GM18499 (cell line): ENCODE results near the gene XKR8.

Source experiments
- ATAC-seq: cut with Tn5 transposase; IDR thresholded peaks from one replicate; pipeline ENCODE4 v1.9.1; 2021; ENCODE audit warnings: moderate number of reproducible peaks; ENCODE audit not compliant: insufficient read depth, unreplicated experiment

The XKR8 gene, protein sequence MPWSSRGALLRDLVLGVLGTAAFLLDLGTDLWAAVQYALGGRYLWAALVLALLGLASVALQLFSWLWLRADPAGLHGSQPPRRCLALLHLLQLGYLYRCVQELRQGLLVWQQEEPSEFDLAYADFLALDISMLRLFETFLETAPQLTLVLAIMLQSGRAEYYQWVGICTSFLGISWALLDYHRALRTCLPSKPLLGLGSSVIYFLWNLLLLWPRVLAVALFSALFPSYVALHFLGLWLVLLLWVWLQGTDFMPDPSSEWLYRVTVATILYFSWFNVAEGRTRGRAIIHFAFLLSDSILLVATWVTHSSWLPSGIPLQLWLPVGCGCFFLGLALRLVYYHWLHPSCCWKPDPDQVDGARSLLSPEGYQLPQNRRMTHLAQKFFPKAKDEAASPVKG

GRCh38 chr1:27959792-27960603 lies at the start of gene XKR8:
XKR8 (plus strand) TSS chr1:27959973; CDS start chr1:27960070, 97 bp downstream.
- ATAC-seq: no peak

GRCh38 chr1:27912429-27912828 lies 47.3 kb upstream of the XKR8 start:
- ATAC-seq: no peak

DNA sequence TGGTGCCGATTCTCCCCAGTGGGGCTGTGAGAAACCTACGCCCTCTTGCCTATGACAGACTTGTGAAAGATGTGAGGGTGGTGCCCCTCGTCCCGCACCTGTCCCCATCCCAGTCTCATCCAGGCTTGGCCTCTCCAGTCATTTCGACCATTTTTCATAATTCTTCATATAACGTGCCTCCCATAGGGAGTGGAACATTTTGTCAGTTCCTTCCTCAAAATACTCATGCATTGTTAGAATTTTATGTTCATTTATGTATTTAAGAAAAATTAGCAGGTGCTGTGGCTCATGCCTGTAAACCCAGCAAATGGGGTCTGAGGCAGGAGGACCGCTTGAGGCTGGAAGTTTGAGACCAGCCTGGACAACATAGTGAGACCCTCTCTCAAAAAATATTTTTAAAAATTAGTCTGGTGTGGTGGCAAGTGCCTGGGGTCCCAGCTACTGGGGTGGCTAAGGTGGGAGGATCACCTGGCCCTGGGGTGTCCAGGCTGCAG lies 44.6 kb upstream of the XKR8 start:
- no peak for ATAC-seq

DNA sequence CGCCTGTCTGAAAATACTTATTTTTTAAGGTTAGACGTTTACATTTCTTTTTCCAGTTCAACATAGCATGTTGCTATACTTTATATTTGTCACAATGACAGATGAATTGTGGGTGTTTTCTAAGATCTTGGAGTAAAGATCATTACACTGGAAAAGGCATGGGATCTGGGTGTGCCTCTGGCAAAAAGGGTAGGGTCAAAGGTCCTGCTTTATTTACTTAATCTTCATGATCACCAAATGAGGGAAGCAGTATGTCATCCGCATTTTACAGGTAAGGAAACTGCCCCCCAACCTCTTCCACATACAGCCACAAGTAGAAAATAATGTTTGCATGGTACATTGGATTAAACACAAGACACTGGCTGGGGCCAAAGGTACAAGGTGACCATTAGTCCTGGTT lies 37.5 kb upstream of the XKR8 start:
- ATAC-seq: no peak

GRCh38 chr1:27928216-27928954 lies 31.4 kb upstream of the XKR8 start:
- no peak for ATAC-seq

DNA sequence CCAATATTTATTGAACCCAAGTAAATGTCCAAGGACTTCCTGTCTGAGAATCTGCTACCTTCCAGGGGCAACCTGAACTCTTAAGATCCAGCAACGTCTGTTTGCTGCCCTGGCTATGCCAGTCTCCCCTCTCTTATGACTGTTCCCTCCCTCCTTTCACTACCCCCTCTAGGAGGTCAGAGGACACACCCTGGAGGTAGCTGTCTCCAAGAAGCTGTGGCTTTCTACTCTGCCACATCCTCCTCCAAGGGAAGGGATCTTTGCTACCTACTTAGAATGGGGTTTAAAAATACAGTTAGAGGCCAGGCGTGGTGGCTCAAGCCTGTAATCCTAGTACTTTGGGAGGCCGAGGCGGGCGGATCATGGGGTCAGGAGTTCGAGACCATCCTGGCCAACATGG lies 28.6 kb upstream of the XKR8 start:
- no peak for ATAC-seq

DNA sequence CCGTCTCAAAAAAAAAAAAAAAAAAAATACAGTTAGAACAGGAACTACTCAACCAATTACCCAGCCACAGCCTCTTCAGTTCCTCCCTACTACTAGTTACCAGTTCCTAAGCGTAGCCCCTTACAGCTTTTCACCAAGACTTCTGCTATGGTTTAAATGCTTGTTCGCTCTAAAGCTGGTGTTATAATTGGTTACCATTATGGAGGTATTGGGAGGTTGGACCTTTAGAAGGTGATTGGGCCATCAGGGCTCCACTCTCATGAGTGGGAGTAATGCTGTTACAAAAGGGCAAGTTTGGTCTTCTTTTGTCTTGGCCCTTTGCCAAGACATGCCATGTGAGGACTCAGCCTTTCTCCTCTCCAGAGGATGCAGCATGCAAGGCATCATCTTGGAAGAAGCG lies 28.0 kb upstream of the XKR8 start:
- ATAC-seq: no peak

GRCh38 chr1:27934818-27935549 lies 24.8 kb upstream of the XKR8 start, which contains the start of gene SMPDL3B:
SMPDL3B (plus strand) TSS chr1:27935000; CDS start chr1:27935184, 184 bp downstream.
- ATAC-seq: no peak

- ATAC-seq: no peak
Measured at GRCh38 chr1:27935721-27936120, 24.1 kb upstream of the XKR8 start.

DNA sequence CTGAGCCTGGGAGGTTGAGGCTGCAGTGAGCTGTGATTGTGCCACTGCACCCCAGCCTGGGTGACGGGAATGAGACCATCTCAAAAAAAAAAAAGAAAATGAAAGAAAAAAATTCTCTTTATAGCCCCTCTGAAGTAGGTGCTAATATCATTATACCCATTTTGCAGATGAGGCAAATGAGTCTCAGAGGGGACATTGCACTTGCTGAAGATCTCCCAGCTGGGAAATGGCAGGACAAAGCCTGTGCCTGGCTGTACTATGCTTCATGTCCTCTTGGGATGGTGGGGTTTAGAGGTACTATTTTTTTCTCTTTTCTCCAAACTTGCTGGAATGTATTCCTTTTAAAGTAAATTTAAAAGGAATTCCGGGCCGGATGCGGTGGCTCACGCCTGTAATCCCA lies 23.4 kb upstream of the XKR8 start:
- no peak for ATAC-seq

- ATAC-seq: no peak
Measured at GRCh38 chr1:27937524-27937836, 22.3 kb upstream of the XKR8 start.

GRCh38 chr1:27938488-27938887 lies 21.3 kb upstream of the XKR8 start:
- ATAC-seq: no peak

DNA sequence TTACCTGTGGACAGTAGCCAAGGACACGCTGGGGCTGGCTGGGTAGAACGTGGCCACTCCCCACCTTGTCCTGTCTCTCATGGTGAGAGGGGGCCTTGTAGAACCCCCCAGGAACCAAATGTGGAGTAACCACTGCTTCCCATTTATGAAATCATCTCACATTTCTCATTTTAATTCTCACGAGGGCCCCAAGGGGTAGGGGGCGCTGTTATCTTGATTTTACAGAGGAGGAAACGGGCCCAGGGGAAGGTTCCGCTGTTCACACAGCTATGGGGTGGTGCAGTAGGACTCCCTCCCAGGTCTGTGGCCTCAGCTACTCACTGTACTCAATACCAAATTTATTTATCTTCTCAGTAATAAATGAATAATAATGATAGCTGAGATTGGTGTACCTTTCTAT lies 19.5 kb upstream of the XKR8 start:
- no peak for ATAC-seq

- no peak for ATAC-seq
Measured at GRCh38 chr1:27940870-27941560, 18.8 kb upstream of the XKR8 start.

DNA sequence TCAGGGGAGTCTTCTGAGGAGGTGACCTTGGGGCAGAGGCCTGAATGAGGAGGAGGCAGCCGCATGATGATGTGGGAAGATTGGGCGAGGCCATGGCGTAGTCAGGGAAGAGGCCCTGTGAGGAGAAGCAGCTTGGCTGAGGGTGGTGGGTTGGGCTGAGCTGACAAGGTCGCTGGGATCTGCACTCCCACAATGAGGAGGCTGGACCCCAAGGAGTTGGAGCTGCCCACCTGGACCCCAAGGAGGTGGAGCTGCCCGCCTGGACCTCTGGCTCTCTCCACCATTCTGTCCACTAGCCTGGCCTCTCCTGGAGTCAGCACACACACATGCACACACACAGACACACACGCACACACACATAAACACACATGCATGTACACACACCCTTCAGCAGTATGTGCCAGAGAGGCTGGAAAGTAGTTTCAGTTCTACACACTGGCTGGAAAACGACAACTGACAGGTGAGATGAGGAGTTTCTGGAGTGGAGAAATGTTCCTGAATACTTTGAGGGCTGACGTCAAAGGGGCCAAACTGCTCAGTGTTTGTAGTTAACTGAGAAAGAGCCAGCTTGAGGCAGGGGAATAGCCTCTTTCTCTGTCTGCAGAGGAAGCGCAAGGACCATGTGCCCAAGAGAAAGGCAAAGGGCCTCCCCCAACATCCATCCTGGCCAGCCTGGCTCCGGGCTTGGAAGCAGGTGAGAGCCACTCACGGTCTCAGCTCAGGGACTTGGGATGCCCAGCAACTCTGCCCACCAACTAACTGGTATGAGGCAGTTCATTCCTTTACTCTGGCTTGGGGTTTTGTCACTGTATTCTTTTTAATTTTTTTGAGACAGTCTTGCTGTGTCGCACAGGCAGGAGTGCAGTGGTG lies 17.9 kb upstream of the XKR8 start:
- no peak for ATAC-seq

- no peak for ATAC-seq
Measured at GRCh38 chr1:27945020-27945419, 14.8 kb upstream of the XKR8 start.

GRCh38 chr1:27949027-27949426 lies 10.7 kb upstream of the XKR8 start:
- no peak for ATAC-seq

GRCh38 chr1:27951396-27951795 lies 8.4 kb upstream of the XKR8 start:
- no peak for ATAC-seq

- no peak for ATAC-seq
Measured at GRCh38 chr1:27952147-27952546, 7.6 kb upstream of the XKR8 start.
